GM19351 (cell line): Measurements from ENCODE around the gene P2RX4.
"Not testable (repeated sequence)": the region's sequence is repeated elsewhere in the genome, so short reads cannot be mapped to it uniquely, and the experiment has no call there.

Experiments used
- ATAC-seq: cut with Tn5 transposase; IDR thresholded peaks from one replicate; pipeline ENCODE4 v1.9.1; 2021; ENCODE audit warnings: mild to moderate bottlenecking, moderate library complexity; ENCODE audit not compliant: unreplicated experiment

Gene P2RX4

DNA sequence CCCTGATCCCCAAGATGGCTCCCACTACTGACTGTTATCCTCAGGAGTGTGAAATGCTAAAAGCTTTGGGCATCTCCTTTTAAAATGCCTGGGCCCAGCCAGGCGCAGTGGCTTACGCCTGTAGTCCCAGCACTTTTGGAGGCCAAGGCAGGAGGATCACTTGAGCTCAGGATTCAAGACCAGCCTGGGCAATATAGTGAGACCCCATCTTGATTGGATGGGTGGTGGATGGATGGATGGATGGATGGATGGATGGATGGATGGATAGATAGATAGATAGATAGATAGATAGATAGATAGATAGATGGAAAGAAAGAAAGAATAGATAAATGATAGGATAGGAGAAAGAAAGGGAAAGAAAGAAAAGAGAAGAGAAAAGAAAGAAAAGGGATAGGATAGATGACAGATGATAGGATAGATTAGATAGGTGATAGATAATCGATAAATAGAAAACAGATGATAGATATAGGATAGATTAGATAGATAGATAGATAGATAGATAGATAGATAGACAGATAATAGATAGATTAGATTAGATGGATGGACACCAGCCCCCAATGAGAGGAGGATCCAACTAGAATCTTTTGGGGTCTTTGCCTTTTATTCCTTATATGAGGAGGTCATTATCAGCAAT is 9.5 kb downstream of the P2RX4 start:
- ATAC-seq: no peak

DNA sequence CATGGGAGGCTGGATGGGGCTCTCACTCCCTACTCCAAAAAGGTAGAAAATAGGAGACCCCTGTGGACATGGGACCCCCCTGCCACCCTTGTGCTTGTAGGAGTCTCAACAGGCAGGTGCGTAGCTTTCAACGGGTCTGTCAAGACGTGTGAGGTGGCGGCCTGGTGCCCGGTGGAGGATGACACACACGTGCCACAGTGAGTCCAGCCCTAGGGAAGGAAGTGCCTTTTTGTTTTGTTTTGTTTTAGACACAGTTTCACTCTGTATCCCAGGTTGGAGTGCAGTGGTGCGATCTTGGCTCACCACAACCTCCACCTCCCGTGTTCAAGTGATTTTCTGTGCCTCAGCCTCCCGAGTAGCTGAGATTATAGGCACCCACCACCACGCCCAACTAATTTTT is 12.9 kb downstream of the P2RX4 start:
- ATAC-seq: no peak

DNA sequence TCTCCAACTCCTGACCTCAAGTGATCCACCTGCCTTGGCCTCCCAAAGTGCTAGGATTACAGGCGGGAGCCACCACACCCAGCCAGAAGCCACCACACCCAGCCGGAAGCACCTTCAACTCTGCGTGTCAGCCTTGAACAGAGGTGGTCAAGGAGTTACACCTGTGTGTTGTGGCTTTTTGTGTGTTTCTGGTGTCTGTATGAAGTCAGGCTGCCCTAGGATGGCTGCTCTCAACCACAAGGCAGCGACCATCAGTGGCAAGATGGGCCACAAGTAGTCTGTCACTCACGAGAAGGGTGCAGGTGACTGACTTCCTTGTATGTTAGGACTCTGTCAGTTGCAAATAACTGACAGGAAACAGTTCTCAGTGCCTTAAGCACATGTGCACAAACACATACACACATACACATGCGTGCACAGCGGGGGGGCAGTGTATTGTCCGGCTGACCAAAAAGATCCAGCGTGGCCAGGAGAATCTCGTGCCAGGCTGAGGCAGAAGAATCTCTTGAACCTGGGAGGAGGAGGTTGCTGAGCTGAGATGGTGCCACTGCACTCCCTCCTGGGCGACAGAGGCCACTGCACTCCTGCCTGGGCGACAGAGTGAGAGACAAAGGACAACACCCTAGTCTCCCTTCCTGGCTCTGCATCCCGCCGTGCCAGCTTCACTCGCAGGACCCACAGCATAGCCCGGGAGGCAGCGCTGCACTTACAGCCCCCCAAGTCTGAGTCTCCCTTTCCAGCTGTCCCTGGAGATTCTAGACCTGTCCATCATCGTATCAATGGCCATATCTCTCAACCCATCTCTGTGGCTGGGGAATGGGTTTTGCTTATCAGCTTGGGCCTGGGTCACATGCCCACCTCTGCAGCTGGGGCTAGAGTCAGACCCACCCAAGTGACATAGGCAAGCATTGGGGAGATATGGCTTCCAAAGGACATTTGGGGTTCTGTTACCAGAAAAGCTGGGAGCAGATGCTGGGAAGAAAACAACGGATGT is 13.7 kb downstream of the P2RX4 start:
- no peak for ATAC-seq

DNA sequence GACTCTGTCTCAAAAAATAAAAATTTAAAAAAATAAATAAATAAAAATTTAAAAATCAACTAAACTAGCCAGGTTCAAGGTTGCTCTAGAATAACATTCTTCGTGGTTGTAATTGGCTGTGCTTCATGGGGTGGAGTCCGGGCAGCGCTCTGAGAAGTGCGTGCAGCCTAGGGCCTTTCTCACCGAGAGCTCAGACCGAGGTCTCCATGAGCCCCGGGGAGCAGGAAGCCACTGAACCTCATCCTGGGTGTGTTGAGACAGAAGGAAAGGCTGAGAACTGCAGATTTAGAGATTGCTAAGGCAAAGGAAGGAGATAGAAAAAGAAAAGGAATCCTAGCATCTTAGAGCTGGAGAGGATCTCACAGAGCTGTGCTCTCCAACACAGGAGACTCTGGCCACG is 14.7 kb downstream of the P2RX4 start:
- ATAC-seq: no peak

DNA sequence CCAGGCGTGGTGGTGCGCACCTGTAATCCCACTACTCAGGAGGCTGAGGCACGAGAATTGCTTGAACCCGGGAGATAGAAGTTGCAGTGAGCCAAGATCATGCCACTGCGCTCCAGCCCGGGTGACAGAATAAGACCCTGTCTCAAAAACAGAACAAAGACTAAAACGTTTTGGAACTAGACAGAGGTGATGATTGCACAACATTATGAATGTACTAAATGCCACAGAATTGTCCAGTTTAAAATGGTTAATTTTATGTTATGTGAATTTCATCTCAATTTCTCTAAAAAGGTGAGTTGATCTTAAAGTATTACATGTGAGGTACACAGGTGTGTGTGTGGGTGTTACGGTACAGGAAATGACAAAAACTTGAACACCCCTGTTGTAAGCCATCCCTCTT is 16.5 kb downstream of the P2RX4 start:
- no peak for ATAC-seq

DNA sequence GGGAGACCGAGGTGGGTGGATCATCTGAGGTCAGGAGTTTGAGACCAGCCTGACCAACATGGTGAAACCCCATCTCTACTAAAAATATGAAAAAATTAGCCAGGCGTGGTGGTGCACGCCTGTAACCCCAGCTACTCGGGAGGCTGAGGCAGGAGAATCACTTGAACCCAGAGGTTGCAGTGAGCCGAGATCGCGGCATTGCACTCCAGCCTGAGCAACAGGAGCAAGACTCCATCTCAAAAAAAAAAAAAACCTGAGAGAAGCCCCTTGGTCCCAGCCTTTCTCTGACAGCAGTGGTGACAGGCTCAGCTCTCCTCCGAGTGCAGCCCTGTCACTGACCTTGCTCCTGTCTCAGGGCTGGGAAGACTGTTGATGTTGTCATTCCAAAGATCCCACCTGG is 16.9 kb downstream of the P2RX4 start:
- not testable (repeated sequence) for ATAC-seq

DNA sequence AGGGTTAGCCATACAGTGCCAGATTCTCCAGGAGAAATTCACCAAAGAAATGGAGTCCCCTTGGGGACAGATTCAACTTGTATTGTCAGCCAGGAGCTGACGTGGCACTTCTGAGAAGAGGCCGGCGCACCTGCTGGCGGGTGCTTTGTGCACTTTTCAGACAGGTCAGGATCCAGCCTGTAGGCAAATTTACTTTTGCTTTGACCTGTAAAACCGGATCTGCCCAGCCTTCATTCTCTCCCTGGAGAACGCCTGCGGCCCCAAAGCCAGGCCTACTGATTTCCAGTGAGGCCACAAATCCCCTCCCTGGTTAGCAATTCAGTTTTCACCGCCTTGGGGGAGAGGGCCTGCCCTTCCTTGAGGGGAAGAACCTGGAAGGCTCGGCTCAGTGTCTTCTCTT is 17.4 kb downstream of the P2RX4 start:
- peak; percentile 68 for ATAC-seq

DNA sequence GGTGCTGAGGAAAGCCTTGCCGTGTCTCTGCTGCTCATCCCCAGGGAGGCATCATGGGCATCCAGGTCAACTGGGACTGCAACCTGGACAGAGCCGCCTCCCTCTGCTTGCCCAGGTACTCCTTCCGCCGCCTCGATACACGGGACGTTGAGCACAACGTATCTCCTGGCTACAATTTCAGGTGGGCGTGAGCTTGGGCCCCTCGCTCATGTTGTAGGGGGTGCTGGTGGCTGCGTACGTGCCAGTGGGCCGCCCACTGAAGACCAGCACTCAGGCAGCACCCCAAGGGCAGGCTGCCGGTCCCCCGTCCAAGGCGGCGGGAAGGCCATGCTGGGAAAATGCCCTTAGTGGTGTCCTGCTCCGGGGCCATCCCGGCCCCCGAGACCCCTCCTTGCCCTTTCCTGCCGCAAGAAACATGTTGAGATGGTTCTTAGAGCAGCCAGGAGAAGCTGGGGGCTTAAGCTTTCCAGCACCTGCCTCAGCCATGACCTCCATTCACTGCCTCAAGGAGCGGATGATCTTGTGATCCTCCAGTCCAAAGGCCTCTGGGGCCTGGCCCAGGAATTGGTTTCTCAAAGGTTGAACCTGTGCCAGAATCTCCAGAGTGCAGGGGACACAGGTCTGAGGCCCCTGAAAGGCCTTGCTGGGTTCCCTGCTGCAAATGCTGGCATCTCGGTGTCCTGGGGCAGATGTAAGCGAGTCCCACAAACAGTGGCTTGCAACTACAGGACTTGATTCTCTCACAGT is 19.2 kb downstream of the P2RX4 start:
- no peak for ATAC-seq

DNA sequence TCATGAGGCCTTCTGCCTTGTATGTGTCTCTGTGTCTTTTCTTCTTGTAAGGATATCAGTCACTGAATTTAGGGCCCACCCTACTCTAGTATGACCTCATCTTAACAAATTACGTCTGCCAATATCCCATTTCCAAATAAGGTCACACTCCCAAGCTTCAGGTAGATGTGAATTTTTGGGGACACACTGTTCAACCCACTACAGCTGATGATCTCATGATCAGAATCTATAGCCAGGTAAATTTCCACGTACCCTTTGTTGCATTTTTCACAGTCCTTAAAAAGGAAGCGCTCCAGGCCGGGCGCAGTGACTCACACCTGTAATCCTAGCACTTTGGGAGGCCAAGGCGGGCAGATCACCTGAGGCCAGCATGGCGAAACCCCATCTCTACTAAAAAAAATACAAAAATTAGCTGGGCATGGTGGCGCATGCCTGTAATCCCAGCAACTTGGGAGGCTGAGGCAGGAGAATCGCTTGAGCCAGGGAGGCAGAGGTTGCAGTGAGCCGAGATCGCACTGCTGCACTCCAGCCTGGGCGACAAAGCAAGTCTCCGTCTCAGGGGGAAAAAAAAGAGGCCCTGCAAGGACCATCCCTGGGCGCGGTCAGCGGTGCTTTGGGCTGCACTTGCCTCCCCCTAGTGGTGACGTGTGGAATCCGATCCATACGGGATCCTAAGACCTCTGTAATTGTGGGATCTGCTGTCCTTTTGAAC is 20.1 kb downstream of the P2RX4 start:
- not testable (repeated sequence) for ATAC-seq

DNA sequence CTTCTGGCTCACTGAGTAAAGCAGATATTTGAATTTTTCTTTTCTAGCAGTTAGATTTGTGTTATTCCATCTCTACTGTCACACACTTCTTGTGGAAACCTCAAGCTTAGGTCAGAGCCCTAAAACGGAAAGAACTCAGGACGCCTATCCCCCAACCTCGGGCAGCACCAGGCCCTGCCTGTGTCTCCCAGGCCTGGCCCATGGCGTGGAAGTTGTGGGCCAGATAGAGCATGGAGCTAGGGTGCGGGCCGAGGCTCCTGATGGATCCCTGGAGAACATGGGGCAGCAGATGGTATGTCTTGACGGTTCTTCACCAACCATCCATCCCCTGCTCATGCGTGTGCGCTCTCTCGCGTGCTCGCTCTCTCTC is 20.6 kb downstream of the P2RX4 start:
- ATAC-seq: no peak

DNA sequence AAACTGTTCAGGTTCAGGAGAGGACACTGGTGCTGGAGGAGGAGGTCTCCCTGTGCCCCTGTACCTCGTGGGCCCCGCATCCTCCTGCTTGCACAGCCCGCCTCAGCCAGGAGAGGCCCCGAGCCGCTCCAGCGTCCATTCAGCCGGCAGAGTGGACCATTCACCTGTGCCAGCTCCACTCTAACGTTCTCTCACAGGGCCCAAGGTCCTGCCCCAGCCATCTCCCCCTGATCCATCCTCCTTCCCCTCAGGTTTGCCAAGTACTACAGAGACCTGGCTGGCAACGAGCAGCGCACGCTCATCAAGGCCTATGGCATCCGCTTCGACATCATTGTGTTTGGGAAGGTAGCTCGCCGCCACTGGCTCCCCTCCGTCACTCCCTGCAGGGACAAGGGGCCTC is 22.2 kb downstream of the P2RX4 start:
- no peak for ATAC-seq

DNA sequence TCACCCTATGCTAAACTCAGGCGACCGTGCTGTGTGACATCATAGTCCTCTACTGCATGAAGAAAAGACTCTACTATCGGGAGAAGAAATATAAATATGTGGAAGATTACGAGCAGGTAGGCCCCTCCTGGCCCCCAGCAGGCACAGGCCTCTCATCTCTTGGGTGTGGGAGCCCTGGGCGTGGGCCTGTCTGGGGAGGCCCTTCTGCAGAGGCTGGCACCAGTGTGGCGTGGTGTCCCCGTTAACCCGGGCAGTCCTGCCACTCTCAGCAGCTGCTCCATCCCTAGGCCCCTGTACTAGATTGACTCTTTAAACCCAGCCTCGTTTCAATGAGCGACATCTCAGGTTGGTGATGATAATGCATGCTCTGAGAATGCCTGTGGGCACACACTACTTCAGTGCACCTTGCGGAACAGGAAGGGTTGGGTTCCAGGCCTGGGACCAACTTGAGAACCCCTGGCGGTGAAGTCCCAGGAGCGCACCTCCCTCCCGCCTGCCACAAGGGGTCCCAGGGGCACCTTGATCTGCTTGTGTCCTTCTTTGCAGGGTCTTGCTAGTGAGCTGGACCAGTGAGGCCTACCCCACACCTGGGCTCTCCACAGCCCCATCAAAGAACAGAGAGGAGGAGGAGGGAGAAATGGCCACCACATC is 23.2 kb downstream of the P2RX4 start:
- ATAC-seq: no peak

DNA sequence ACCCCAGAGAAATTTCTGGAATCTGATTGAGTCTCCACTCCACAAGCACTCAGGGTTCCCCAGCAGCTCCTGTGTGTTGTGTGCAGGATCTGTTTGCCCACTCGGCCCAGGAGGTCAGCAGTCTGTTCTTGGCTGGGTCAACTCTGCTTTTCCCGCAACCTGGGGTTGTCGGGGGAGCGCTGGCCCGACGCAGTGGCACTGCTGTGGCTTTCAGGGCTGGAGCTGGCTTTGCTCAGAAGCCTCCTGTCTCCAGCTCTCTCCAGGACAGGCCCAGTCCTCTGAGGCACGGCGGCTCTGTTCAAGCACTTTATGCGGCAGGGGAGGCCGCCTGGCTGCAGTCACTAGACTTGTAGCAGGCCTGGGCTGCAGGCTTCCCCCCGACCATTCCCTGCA is 23.7 kb downstream of the P2RX4 start:
- no peak for ATAC-seq

DNA sequence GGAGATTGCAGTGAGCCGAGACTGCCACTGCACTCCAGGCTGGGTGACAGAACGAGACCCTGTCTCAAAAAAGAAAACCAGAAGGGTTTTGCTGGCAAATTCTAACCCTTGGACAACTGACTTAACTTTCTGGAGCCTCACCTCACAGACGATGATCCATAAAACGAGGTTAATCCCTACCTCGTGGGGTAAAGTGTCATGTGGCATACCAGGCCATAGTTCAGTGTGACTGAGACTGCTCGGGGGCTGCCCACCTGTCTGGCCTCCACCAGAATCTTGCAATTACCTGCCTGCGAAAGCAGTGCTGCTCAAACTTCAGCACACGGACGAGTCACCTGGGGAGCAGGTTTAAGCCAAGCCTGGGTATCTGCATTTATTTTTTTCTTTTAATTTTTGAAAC is 26.8 kb downstream of the P2RX4 start:
- ATAC-seq: no peak

DNA sequence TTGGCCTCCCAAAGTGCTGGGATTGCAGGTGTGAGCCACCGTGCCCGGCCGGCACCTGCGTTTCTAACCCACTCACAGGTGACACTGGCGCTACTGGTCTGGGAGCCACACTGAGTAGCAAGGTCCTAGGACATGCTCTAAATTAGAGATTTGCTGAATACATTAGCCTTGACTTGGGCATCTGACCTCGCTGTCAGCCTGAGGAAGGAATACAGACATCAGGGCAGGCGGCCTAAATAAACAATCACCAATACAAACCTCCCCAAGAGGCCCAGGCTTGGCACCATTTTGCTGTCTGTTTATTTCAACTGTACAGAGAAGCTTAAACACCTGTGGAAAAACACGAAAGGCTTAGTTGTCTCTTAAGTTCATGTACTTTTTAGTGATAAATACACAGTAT is 27.5 kb downstream of the P2RX4 start:
- ATAC-seq: no peak

DNA sequence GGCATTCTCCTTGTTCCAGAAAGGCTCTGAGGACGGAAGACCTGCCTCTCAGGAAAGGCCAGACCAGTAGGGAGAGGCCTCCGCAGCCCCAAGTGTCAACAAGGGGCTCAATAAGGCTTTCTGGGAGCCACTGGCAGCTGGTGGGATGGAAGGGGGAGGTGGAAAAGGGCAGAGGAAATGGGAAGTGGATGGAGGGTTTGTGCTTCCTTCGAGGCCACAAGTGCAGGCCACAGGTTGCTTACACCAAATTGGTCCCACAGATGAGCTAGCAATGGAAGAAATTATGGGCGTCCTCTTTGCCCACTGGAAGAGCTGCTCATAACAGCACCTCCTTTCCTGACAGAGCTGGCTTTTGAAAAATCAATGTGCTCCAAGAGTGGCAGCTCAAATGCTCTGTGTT is 28.2 kb downstream of the P2RX4 start:
- ATAC-seq: no peak

DNA sequence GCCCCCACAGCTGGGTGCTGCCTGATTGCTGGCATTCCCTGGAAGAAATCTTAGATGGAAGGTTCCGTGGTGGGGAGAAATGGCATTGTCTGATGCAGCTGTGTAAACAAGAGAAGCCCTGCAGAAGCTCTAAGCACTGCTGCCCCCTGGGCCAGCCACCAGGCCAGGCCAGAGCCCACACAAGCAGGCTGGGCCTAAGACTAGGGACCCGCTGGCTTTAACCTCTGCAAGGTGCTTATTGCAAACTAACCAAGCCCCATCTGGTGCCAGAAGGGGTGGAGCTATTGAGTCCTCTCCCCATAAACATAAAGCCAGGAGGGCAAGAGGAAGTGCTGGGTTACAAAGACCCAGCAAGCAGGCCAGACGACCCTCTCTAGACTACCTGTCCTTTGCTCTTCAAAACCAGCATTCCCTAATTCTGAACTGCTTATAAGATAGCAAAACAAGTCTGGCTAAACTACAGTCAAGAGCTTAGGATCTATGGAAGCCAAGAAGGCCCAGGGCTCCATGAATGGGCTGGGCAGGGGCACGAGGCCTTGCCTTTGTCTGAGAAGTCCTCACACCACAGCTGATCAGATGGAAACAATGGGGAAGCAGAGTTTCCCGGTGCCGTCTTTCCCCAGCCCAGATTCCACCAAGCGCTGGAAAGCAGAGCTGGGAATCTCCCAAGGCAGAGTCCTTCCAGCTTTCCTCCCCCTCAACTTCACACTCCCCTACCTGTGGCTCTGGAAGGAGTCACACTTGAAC is 28.8 kb downstream of the P2RX4 start:
- no peak for ATAC-seq

DNA sequence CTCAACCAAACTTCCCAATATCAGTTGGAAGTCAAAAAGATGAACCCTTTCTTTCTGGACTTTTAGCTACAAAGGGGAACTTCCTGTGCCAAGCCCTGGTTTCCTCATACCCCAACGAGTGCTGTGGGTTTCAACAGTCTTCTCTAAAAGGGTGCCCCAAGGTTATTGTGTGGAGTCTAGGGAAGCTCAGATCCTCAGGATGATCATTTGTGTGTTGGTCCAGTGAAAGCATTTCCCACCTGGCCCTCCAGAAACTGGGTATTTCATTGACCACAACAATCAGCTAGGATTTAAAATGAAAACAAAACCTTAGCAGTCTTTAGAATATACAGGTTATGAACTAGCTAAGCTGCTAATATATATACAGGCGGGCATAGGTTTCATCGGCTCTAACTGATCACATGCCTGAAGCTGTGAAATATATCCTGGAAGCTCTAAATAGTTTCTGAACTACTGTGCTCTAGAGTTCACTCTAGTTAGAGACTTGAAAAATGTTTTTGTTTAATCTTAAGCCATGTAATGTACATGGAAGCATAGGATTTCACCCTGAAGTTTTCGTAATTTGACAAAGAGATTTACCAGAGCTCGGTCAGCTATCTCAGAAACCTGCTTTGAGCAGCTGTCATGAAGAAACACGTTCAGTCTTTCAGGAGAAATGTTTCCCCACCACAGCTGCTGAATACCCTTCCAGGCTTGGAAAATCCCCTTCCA is 29.6 kb downstream of the P2RX4 start:
- no peak for ATAC-seq

DNA sequence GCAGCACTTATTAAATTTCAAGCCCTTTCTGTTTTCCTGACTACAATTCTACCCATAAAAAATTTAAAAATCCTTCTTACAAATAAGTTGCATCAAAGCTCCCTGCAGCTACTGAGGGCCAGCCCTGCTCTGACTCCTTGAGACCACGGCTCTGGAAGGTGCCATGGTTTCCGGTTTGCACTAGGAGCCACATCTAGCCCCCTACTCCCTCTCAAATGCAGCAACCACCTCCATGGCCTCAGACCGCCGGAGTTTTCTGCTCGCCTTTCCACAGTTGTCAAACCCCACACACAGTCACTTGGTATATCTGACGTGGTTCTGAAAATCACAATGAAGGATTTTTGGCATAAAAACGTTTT is 30.1 kb downstream of the P2RX4 start:
- ATAC-seq: no peak
